HG03108 (cell line): ENCODE results near the gene ACTRT2.

ENCODE experiments used
- ATAC-seq: cut with Tn5 transposase; IDR thresholded peaks from one replicate; pipeline ENCODE4 v1.9.1; 2021; ENCODE audit warnings: moderate library complexity; ENCODE audit not compliant: unreplicated experiment

Gene ACTRT2

GRCh38 chr1:3002349-3003038 lies 18.8 kb upstream of the ACTRT2 start:
- ATAC-seq = no peak

GRCh38 chr1:3003039-3003940 lies 18.0 kb upstream of the ACTRT2 start:
- ATAC-seq = no peak

GRCh38 chr1:3003941-3004270 lies 17.4 kb upstream of the ACTRT2 start:
- no peak for ATAC-seq

GRCh38 chr1:3004285-3005205 lies 16.7 kb upstream of the ACTRT2 start:
- ATAC-seq = no peak

GRCh38 chr1:3005771-3006170 lies 15.5 kb upstream of the ACTRT2 start:
- no peak for ATAC-seq

GRCh38 chr1:3007298-3008147 lies 13.7 kb upstream of the ACTRT2 start:
- ATAC-seq = no peak

GRCh38 chr1:3009021-3009420 lies 12.2 kb upstream of the ACTRT2 start:
- no peak for ATAC-seq

- no peak for ATAC-seq
These were observed 11.7 kb upstream of the ACTRT2 start for GRCh38 chr1:3009556-3009955.

GRCh38 chr1:3011127-3011526 lies 10.1 kb upstream of the ACTRT2 start:
- ATAC-seq = no peak

- no peak for ATAC-seq
These were observed 9.4 kb upstream of the ACTRT2 start for GRCh38 chr1:3011631-3012455.

- no peak for ATAC-seq
These were observed 8.6 kb upstream of the ACTRT2 start for GRCh38 chr1:3012456-3013291.

GRCh38 chr1:3013371-3014049 lies 7.8 kb upstream of the ACTRT2 start:
- no peak for ATAC-seq

GRCh38 chr1:3014050-3014440 lies 7.2 kb upstream of the ACTRT2 start:
- no peak for ATAC-seq

- ATAC-seq = no peak
These were observed 6.6 kb upstream of the ACTRT2 start for GRCh38 chr1:3014443-3015268.

- no peak for ATAC-seq
These were observed 6.0 kb upstream of the ACTRT2 start for GRCh38 chr1:3015269-3015635.

GRCh38 chr1:3015744-3016143 lies 5.5 kb upstream of the ACTRT2 start:
- no peak for ATAC-seq
